GM18502 (cell line): ENCODE data around the gene SCNN1A.

Experiments used
- ATAC-seq: cut with Tn5 transposase; IDR thresholded peaks from one replicate; pipeline ENCODE4 v1.9.1; 2021; ENCODE audit warnings: mild to moderate bottlenecking; ENCODE audit not compliant: unreplicated experiment, poor library complexity

Gene SCNN1A

GRCh38 chr12:6336079-6336888 is 39.1 kb downstream of the SCNN1A start:
- ATAC-seq = no peak

GRCh38 chr12:6335451-6336078 is 39.8 kb downstream of the SCNN1A start:
- peak; percentile 59 for ATAC-seq

DNA sequence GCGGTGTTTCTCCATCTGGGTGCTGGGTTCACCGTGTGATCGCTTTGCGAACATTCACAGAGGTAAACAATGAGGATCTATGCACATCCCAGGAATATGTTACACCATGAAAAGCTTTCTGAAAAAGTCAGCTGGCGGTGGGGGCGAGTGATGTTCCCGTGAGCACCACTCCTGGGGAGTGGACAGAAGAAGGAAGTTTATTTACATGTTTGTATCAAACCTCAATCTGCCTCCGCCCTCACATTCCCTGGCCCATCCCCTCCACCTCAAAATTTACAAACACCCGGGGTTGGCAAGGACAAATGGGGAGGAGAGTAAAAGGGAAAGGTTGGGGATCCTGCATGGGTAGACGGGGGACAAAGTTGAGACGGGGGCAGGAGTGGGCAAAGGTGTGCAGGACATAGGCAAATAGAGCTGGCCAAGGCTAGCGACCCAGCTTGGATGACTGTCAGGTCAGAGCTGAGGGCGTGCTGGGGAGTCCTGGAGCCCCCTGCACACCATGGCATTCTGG is 40.4 kb downstream of the SCNN1A start:
- ATAC-seq = no peak

DNA sequence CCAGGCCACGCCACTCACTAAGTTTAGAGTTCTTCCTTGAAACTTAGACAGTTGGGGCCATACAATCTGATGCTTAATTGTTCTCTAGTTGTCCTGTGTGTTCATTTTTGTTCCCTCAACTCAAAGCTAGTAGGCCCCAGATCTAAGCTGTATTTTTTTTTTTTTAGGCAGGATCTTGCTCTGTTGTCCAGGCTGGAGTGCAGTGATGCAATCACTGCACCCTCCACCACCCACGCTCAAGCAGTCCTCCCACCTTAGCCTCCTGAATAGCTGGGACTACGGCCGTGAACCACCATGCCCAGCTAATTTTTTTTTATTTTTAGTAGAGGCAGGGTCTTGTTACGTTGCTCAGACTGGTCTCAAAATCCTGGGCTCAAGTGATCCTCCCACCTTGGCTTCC is 41.0 kb downstream of the SCNN1A start:
- ATAC-seq = no peak

GRCh38 chr12:6333566-6333965 is 41.8 kb downstream of the SCNN1A start:
- no peak for ATAC-seq

DNA sequence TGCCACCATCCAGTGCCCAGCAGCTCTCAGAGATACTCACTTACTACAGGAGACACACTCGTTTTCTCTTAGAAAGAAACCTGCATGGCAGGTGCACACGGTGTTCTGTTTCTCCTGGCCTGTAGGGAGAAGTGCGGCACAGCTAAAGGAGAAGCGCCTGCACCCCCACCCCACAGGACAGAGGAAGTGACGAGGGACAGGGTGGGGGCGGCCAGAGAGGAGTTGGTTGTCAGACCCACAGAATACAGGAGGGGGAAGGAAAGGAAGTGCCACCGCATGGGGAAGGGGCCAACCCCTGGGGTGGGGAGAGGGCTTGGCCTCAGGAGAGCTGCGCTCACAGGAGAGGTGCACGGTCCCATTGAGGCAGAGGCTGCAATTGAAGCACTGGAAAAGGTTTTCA is 42.3 kb downstream of the SCNN1A start:
- ATAC-seq = no peak

DNA sequence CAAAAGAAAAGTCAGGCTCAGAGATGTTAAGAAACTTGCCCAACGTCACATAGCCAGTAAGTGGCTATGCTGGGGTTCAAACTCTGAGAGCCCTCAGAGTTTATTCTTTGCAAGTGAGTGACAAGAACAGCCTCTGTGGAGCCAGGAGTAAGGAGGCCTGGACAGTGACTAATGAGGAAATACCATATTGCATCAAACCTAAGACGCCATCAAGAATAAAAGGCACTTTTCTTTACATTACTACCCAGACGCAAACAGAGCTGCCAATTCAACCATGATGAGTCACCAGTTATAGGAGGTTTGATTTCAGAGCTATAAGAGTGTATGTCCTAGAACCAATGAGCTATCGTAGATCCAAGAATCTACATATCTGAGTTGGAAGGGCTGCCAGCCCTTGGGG is 42.9 kb downstream of the SCNN1A start:
- ATAC-seq = no peak

GRCh38 chr12:6330999-6331714 is 44.2 kb downstream of the SCNN1A start:
- ATAC-seq = no peak

DNA sequence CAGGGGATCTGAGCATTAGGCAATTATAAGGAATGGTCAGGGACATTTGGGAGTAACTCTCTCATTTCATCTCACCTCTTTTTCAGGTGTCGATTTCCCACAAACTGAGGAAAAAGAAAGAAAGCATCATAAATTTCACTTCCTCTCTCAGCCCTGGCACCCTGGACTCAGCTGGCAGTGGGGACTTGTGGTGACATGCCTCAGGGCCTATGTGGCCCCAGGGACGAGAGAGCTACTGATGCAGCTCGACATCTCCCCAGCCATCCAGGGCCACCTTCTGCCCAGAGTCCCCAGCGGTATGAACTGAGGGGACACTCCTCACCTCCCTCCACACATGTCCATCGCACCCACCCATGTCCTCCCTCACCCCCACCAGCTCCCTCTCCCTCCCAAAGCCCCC is 45.2 kb downstream of the SCNN1A start:
- no peak for ATAC-seq

DNA sequence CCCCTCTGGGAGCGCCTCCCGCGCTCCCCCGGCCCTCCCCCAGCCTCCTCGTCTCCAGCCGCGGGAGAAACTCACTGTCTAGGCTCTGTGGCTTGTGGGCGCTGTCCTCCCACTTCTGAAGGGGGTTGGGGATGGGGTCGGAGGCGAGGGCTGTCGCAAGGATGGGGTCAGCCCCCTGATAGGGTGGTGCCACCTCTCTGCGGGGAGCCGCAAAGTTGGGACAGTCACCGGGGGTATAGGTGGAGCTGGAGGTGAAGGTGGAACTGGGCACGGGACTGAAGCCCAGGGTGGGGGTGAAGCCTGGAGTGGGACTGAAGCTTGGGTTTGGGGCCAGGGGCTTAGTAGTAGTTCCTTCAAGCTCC is 45.7 kb downstream of the SCNN1A start:
- no peak for ATAC-seq

DNA sequence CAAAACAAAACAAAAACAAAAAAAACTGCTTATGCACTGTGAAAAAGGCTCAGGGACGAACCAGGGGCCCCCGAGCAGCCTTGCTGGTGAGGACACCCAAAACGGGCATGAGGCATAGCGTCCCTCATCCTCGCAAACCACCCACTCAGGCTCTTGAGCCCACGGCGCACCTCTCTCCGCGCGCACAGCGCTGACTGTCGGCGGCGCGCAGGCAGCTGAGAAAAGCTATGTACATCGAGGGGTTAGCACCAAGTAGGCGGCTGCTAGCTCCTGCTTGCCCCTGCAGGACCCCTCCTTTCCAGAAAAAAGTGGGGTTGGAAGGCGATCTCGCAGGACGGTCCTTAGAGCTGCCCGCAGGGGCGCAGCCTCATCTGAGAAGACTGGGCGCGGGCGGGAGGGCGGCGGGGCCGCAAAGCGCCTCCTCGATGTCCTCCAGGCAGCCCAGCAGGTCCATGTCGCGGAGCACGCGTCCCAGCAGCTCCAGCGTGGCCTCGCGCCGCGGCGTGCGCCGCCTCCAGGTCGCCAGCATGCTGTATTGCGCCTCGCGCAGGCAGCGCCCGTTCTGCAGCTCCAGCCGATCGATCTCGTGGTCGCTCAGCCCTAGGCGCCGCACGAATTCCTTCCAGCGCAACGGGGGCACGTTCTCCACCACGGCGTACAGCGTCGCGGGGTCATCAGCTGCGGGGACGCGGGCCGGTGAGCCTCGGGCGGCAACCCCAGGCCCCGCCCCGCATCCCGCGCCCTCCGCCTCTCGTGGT is 46.2 kb downstream of the SCNN1A start:
- ATAC-seq = no peak

GRCh38 chr12:6328045-6328779 is 47.2 kb downstream of the SCNN1A start:
- ATAC-seq = no peak

DNA sequence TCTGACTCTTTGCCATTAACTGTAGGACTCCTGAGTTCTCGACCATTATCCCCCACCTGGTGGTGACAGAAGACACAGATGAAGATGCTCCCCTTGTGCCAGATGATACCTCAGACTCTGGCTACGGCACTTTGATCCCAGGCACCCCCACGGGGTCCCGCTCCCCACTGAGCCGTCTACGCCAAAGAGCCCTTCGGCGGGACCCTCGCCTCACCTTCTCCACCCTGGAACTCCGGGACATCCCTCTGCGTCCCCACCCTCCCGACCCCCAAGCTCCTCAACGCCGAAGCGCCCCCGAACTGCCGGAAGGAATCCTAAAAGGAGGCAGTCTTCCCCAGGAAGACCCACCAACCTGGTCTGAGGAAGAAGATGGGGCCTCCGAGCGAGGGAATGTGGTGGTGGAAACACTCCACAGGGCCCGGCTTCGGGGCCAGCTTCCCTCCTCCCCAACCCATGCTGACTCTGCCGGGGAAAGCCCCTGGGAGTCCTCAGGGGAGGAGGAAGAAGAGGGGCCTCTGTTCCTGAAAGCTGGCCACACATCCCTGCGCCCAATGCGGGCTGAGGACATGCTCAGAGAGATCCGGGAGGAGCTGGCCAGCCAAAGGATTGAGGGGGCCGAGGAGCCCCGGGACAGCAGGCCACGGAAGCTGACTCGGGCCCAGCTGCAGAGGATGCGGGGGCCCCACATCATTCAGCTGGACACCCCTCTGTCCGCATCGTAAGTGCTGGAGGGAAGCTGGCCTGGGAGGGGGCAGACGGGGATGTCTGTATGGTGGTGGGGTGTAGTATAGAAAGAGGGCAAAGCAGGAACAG is 47.9 kb downstream of the SCNN1A start:
- ATAC-seq = no peak

DNA sequence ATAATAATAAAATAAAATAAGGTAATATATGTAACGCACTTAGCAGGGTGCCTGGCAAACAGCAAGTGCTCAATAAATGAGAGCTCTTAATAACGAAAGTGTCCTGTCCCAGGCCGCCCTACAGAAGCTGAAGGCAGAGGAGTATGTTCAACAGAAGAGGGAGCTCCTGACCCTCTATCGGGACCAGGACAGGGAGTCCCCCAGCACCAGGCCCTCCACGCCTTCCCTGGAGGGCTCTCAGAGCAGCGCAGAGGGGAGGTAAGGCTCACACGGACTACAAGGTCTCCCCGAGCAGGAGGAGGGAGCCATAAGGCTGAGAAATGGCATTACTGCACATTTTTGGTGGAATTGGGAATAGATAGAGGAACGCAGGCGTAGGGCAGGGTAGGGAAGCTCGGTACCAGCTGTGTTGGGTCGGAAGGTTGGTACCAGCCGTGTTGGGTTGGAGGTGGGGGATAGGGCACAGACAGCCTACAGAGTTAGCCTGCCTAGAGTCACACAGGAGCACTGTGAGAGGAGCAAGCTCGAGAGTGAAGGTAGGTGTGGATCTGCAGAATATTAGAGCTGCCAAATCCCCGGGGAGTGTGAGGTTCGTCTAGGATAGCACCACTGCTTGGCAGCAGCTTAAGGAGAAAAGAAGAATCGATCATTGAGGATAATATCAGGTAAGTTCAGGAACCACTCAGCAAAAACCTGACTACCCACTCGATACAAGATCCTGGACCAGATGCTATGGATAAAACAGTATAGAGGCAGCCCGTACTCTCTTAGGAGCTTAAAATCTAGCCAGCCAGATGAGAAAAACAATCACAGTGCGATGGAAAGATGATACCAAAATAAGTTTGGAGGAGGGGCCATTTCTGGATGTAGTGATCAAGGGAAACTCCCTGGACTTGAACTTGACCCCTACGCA is 48.8 kb downstream of the SCNN1A start:
- ATAC-seq = no peak

- ATAC-seq = no peak
Measured at GRCh38 chr12:6324936-6325750, 50.2 kb downstream of the SCNN1A start.

GRCh38 chr12:6323995-6324711 is 51.2 kb downstream of the SCNN1A start:
- no peak for ATAC-seq
